Ishikawa (cell line): ENCODE results near the gene FRRS1.

Source experiments
- CEBPB ChIP-seq: IDR thresholded peaks from 2 replicates; pipeline ENCODE4 v1.6.1; 2012
- CREB1 ChIP-seq: IDR thresholded peaks from 2 replicates; pipeline ENCODE4 v1.6.1; 2012; ENCODE audit warnings: low read depth
- EGR1 ChIP-seq: IDR thresholded peaks from 2 replicates; pipeline ENCODE4 v1.6.1; 2012
- EP300 ChIP-seq: IDR thresholded peaks from 2 replicates; pipeline ENCODE4 v1.6.1; 2012; ENCODE audit warnings: borderline replicate concordance
- FOXM1 ChIP-seq: IDR thresholded peaks from 2 replicates; pipeline ENCODE4 v1.6.1; 2012; ENCODE audit warnings: low read depth, borderline replicate concordance
- NFIC ChIP-seq: IDR thresholded peaks from 2 replicates; pipeline ENCODE4 v1.6.1; 2012
- RAD21 ChIP-seq: IDR thresholded peaks from 2 replicates; pipeline ENCODE4 v1.6.1; 2012; ENCODE audit warnings: low read depth
- TAF1 ChIP-seq: IDR thresholded peaks from 2 replicates; pipeline ENCODE4 v1.6.1; 2012; ENCODE audit warnings: low read depth, mild to moderate bottlenecking
- TCF12 ChIP-seq: IDR thresholded peaks from 2 replicates; pipeline ENCODE4 v1.6.1; 2012; ENCODE audit warnings: low read depth
- TEAD4 ChIP-seq: IDR thresholded peaks from 2 replicates; pipeline ENCODE4 v1.6.1; 2012
- YY1 ChIP-seq: IDR thresholded peaks from 2 replicates; pipeline ENCODE4 v1.6.1; 2012; ENCODE audit warnings: low read depth
- ZBTB7A ChIP-seq: IDR thresholded peaks from 2 replicates; pipeline ENCODE4 v1.6.1; 2012; ENCODE audit warnings: low read depth
- TF ChIP-seq, protein P1 (sequence below): IDR thresholded peaks from 2 replicates; pipeline ENCODE4 v1.6.1; 2012; ENCODE audit warnings: low read depth, mild to moderate bottlenecking
- TF ChIP-seq, protein P2 (sequence below): IDR thresholded peaks from 2 replicates; pipeline ENCODE4 v1.6.1; 2012
- TF ChIP-seq, protein P3 (sequence below): IDR thresholded peaks from 2 replicates; pipeline ENCODE4 v1.6.1; 2012

The FRRS1 gene

DNA sequence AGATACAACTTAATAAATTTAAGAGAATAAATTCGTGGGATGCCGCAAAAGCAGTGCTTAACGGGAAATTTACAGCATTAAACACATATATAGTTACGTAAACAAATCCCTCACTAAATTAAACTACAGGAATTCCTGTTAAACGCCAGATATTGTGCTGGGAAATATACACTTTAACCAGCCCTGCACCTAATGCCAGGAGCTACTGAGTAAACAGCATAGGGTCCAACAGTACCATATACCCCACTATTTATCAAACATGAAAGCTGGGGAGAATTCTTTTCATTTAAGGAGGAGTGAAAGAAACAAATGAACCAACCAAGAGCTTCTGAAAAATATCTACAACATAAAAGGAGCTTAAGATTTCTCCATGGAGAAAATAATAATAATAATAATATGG lies 11.7 kb downstream of the FRRS1 start:
- TF ChIP-seq CEBPB (no peak), CREB1 (no peak), RAD21 (no peak), ZBTB7A (no peak), TAF1 (no peak), YY1 (no peak), EP300 (no peak), FOXM1 (no peak), TCF12 (no peak), TEAD4 (no peak)
- TF ChIP-seq, protein P1, sequence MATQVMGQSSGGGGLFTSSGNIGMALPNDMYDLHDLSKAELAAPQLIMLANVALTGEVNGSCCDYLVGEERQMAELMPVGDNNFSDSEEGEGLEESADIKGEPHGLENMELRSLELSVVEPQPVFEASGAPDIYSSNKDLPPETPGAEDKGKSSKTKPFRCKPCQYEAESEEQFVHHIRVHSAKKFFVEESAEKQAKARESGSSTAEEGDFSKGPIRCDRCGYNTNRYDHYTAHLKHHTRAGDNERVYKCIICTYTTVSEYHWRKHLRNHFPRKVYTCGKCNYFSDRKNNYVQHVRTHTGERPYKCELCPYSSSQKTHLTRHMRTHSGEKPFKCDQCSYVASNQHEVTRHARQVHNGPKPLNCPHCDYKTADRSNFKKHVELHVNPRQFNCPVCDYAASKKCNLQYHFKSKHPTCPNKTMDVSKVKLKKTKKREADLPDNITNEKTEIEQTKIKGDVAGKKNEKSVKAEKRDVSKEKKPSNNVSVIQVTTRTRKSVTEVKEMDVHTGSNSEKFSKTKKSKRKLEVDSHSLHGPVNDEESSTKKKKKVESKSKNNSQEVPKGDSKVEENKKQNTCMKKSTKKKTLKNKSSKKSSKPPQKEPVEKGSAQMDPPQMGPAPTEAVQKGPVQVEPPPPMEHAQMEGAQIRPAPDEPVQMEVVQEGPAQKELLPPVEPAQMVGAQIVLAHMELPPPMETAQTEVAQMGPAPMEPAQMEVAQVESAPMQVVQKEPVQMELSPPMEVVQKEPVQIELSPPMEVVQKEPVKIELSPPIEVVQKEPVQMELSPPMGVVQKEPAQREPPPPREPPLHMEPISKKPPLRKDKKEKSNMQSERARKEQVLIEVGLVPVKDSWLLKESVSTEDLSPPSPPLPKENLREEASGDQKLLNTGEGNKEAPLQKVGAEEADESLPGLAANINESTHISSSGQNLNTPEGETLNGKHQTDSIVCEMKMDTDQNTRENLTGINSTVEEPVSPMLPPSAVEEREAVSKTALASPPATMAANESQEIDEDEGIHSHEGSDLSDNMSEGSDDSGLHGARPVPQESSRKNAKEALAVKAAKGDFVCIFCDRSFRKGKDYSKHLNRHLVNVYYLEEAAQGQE: no peak
- TF ChIP-seq, protein P2, sequence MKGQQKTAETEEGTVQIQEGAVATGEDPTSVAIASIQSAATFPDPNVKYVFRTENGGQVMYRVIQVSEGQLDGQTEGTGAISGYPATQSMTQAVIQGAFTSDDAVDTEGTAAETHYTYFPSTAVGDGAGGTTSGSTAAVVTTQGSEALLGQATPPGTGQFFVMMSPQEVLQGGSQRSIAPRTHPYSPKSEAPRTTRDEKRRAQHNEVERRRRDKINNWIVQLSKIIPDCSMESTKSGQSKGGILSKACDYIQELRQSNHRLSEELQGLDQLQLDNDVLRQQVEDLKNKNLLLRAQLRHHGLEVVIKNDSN: no peak
- TF ChIP-seq, protein P3, sequence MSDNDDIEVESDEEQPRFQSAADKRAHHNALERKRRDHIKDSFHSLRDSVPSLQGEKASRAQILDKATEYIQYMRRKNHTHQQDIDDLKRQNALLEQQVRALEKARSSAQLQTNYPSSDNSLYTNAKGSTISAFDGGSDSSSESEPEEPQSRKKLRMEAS: no peak

DNA sequence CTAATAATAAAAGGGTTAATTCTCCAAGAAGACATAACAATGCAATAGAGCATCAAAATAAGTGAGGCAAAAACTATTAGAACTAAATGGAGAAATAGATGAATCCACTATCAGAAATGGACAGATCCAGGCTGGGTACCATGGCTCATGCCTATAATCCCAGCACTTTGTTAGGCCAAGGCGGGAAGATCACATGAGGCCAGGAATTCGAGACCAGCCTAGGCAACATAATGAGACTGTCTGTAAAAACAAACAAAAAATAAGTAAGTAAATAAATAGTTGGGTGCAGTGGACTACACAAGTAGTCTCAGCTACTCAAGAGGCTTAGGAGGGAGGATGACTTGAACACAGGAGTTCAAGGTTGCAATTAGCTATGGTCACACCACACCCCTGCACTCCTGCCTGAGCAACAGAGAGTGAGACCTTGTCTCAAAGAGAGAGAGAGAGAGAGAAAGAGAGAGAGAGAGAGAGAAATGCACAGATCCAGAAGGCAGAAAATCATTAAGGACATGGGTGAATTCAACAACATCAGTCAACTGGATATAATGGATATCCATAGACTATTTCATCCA lies 12.3 kb downstream of the FRRS1 start:
- no peak for TF ChIP-seq TCF12
- TF ChIP-seq TEAD4: no peak
- TF ChIP-seq EP300: no peak
- no peak for TF ChIP-seq YY1
- TF ChIP-seq, protein P2: no peak
- no peak for TF ChIP-seq TAF1
- TF ChIP-seq CREB1: no peak
- TF ChIP-seq NFIC: no peak
- TF ChIP-seq ZBTB7A: no peak
- TF ChIP-seq EGR1: no peak
- TF ChIP-seq, protein P1: no peak
- no peak for TF ChIP-seq CEBPB
- no peak for TF ChIP-seq FOXM1
- TF ChIP-seq, protein P3: no peak
- no peak for TF ChIP-seq RAD21

DNA sequence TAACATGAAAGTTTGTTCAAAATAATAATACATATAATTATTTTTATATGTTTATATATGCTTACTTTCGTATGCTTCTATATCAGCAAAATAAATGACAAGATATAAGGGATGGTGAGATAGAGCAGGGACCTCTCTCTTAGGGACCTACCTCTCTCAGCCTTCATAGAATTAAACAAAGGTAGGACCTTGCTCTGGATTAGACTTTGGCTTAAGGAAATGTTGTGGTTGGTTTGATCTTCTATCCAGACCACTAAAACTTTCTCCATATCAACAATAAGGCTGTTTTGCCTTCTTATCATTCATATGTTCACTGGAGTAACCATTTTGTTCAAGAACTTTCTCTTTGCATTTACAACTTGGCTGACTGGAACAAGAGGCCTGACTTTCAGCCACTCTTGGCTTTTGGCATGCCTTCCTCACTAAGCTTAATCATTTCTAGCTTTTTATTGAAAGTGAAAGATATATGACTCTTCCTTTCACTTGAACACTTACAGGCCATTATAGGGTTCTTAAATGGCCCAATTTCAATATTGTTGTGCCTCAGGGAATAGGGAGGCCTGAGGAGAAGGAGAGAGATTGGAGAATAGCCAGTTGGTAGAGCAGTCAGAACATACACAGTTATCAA lies 14.4 kb downstream of the FRRS1 start:
- TF ChIP-seq ZBTB7A: no peak
- TF ChIP-seq YY1: no peak
- TF ChIP-seq, protein P3: no peak
- no peak for TF ChIP-seq EGR1
- no peak for TF ChIP-seq NFIC
- TF ChIP-seq, protein P1: no peak
- TF ChIP-seq CREB1: no peak
- no peak for TF ChIP-seq TCF12
- no peak for TF ChIP-seq FOXM1
- no peak for TF ChIP-seq RAD21
- no peak for TF ChIP-seq EP300
- no peak for TF ChIP-seq TAF1
- TF ChIP-seq TEAD4: no peak
- TF ChIP-seq, protein P2: no peak
